GM19395 (cell line): ENCODE data around the gene STN1.
A peak's percentile ranks its signal among the peaks of the same experiment; 100 is the strongest.

ENCODE experiments used
- ATAC-seq: cut with Tn5 transposase; IDR thresholded peaks from one replicate; pipeline ENCODE4 v1.9.1; 2021; ENCODE audit warnings: mild to moderate bottlenecking, moderate library complexity; ENCODE audit not compliant: unreplicated experiment

The STN1 gene

GRCh38 chr10:103918053-103918846, at the start of gene STN1:
Gene STN1 (minus strand): TSS chr10:103918184. CDS start chr10:103917594, 590 bp downstream.
- ATAC-seq: peak; percentile 87

GRCh38 chr10:103967448-103968071, 49.6 kb upstream of the STN1 start:
- ATAC-seq: peak; percentile 44

GRCh38 chr10:103966671-103967447, 48.9 kb upstream of the STN1 start, which contains the start of gene SLK:
Gene SLK (plus strand): TSS chr10:103967140. CDS start chr10:103967746, 606 bp downstream.
- ATAC-seq: peak; percentile 77

- ATAC-seq: no peak
Observed at GRCh38 chr10:103960103-103960502, 42.1 kb upstream of the STN1 start.

- no peak for ATAC-seq
Observed at GRCh38 chr10:103958996-103959395, 41.0 kb upstream of the STN1 start.

GRCh38 chr10:103954543-103954942, 36.6 kb upstream of the STN1 start:
- ATAC-seq: no peak

- no peak for ATAC-seq
Observed at GRCh38 chr10:103951942-103952341, 34.0 kb upstream of the STN1 start.

GRCh38 chr10:103951183-103951582, 33.2 kb upstream of the STN1 start:
- no peak for ATAC-seq

GRCh38 chr10:103949728-103950127, 31.7 kb upstream of the STN1 start:
- ATAC-seq: no peak

- ATAC-seq: no peak
Observed at GRCh38 chr10:103947799-103948516, 30.0 kb upstream of the STN1 start.

GRCh38 chr10:103942866-103943265, 24.9 kb upstream of the STN1 start:
- ATAC-seq: no peak

- ATAC-seq: no peak
Observed at GRCh38 chr10:103941801-103942200, 23.8 kb upstream of the STN1 start.

GRCh38 chr10:103939522-103939921, 21.5 kb upstream of the STN1 start:
- ATAC-seq: no peak

- no peak for ATAC-seq
Observed at GRCh38 chr10:103936022-103936421, 18.0 kb upstream of the STN1 start.

- no peak for ATAC-seq
Observed at GRCh38 chr10:103934308-103934707, 16.3 kb upstream of the STN1 start.

- ATAC-seq: no peak
Observed at GRCh38 chr10:103933557-103934121, 15.7 kb upstream of the STN1 start.

GRCh38 chr10:103932971-103933370, 15.0 kb upstream of the STN1 start:
- no peak for ATAC-seq

- no peak for ATAC-seq
Observed at GRCh38 chr10:103932271-103932670, 14.3 kb upstream of the STN1 start.

GRCh38 chr10:103931603-103932002, 13.6 kb upstream of the STN1 start:
- ATAC-seq: no peak

- no peak for ATAC-seq
Observed at GRCh38 chr10:103930881-103931280, 12.9 kb upstream of the STN1 start.

- ATAC-seq: no peak
Observed at GRCh38 chr10:103930449-103930848, 12.5 kb upstream of the STN1 start.
